ENCODE results near the gene UGGT1.

Gene UGGT1

DNA sequence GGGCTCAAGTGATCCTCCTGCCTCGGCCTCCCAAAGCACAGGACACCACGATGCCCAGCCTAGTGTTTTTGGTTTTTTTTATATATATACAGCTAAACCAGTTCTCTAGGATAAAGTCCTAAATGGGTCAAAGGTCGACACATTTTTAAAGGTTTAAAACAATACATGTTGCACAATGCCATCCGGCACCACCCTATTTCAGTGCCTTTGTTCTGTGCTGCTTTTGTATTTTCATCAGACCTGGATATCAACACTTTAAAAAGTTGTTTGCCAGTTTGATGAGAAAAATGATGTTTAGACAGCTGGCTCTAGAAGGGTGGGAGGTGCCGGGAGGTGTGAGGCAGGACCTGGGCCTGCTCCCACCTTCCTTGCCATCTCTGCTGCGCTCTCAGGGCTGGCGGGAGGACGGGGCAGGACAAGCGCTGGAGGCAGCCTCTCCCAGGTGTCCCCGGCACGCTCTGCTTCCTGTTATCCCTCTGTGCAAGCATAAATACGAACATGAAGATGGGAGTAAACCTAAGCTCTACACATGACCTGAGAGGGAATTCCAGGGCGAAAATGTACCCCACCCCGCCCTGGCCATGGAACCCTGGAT lies 124.0 kb downstream of the UGGT1 start:
- H3K4me3 ChIP-seq (ENCODE audit: low read depth, low read length) = no peak overlapping the region

DNA sequence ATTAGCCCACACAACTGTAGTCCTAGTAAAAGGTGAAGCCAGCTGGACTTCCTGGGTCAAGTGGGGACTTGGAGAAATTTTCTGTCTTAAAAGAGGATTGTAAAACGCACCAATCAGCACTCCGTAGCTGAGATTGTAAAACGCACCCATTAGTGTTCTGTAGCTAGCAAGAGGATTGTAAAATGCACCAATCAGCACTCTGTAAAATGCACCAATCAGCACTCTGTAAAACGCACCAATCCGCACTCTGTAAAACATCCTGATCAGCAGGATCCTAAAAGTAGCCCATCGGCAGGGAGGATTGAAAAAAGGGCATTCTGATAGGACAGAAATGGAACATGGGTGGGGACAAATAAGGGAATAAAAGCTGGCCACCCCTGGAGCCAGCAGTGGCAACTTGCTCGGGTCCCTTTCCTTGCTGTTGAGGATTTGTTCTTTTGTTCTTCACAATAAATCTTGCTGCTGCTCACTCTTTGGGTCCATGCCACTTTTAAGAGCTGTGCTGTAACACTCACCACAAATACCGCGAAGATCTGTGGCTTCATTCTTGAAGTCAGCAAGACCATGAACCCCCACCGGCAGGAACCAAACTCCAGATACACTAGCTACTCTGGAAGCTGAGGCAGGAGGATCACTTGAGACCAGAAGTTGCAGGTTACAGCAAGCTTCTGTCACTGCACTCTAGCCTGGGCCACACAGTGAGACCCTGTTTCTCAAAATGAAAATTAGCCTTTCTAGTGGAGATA lies 125.1 kb downstream of the UGGT1 start:
- TF ChIP-seq, protein P1, sequence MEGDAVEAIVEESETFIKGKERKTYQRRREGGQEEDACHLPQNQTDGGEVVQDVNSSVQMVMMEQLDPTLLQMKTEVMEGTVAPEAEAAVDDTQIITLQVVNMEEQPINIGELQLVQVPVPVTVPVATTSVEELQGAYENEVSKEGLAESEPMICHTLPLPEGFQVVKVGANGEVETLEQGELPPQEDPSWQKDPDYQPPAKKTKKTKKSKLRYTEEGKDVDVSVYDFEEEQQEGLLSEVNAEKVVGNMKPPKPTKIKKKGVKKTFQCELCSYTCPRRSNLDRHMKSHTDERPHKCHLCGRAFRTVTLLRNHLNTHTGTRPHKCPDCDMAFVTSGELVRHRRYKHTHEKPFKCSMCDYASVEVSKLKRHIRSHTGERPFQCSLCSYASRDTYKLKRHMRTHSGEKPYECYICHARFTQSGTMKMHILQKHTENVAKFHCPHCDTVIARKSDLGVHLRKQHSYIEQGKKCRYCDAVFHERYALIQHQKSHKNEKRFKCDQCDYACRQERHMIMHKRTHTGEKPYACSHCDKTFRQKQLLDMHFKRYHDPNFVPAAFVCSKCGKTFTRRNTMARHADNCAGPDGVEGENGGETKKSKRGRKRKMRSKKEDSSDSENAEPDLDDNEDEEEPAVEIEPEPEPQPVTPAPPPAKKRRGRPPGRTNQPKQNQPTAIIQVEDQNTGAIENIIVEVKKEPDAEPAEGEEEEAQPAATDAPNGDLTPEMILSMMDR (IDR thresholded peaks at IDR 0.05; ENCODE audit: low read depth, low read length) = no peak
- no peak overlapping the region for H3K4me3 ChIP-seq (ENCODE audit: low read depth, low read length)

More for the DNA sequence above, 124.0 kb downstream of the UGGT1 start:
- TF ChIP-seq, protein P1 (IDR thresholded peaks at IDR 0.05; ENCODE audit: low read depth, low read length) = no peak

DNA sequence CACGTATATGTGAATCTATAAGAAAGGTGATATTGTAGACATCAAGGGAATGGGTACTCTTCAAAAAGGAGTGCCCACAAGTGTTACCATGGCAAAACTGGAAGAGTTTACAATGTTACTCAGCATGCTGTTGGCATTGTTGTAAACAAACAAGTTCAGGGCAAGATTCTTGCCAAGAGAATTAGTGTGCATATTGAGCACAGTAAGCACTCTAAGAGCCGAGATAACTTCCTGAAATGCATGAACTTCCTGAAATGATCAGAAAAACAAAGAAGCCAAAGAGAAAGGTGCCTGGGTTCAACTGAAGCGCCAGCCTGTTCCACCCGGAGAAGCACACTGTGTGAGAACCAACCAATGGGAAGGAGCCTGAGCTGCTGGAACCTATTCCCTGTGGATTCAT lies 126.7 kb downstream of the UGGT1 start:
- no peak overlapping the region for H3K4me3 ChIP-seq (ENCODE audit: low read depth, low read length)
- TF ChIP-seq, protein P1 (IDR thresholded peaks at IDR 0.05; ENCODE audit: low read depth, low read length) = no peak

DNA sequence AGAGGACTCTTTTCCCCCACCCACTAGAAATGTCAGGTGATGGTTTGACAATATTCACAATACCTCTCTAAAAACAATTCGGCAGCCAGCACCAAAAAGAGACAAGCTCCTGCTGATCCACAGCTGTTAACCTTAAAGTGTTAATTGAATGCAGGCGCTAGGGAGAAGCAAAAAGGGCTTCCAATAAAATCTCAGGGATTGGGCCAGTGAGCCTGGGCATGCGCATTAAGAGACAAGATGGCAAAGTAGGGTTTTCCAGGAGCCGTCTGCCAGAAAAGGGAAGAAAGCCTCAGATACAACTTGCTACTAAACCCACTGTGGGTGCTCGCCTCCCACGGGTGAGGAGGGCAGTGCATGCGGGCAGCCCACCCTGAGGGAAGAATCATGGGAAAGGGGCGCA lies 128.9 kb downstream of the UGGT1 start:
- TF ChIP-seq, protein P1 (IDR thresholded peaks at IDR 0.05; ENCODE audit: low read depth, low read length) = no peak
- no peak overlapping the region for H3K4me3 ChIP-seq (ENCODE audit: low read depth, low read length)

DNA sequence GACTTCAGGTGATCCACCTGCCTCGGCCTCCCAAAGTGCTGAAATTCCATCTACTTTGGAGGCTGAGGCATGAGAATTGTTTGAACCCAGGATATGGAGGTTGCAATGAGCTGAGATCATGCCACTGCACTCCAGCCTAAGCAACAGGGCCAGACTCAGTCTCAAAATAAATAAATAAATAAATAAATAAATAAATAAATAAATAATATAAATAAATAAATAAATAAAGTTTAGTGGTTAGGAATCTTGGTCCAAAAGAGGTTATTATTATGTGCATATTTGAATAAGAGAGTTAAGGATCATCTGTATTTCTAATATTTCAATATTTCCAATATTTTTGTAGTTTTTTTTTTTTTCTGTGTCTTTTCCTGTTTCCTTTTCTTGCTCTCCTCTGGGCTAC lies 136.9 kb downstream of the UGGT1 start:
- TF ChIP-seq, protein P1 (IDR thresholded peaks at IDR 0.05; ENCODE audit: low read depth, low read length) = no peak
- H3K4me3 ChIP-seq (ENCODE audit: low read depth, low read length) = no peak overlapping the region

DNA sequence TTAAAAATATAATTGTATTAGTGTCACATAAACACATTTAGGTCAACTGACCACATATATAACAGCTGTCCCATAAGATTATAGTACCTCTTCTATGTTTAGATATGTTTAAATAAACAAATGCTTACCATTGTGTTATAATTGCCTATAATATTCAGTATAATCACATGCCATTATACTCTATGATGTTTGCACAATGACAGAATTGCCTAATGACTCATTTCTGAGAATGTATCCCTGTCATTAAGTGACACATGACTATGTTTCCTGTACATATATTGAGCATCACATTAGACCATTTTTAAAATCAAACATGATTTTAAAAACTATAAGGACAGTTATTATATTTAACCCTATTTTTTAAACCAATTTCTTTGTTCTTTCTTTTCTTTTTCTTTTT lies 137.9 kb downstream of the UGGT1 start:
- H3K4me3 ChIP-seq (ENCODE audit: low read depth, low read length) = no peak overlapping the region
- TF ChIP-seq, protein P1 (IDR thresholded peaks at IDR 0.05; ENCODE audit: low read depth, low read length) = no peak

Measured in WI38 (cell line).